ENCODE measurements around the gene WSB1. TPM values are rescaled to one million over a fixed set of nuclear protein-coding genes. Genes with fewer than 3 reads are reported as not detected.

Gene WSB1
- total and polyA plus RNA-seq, 9 of the 15 experiments (the other 6 are each of a cell fraction or from before 2014, with no cell fraction given): 22.8 to 229 (median 81.1) TPM

- Histone ChIP-seq H3K4me2 (ENCODE audit: insufficient read depth, low read length) (no peak overlapping the region), H4K20me1 (replicated peaks; ENCODE audit: control insufficient read depth, insufficient read depth, low read length) (no peaks in the 10 kb centered on the region), H2AFZ (ENCODE audit: low read depth, low read length) (no peak overlapping the region), H3K9me3 (replicated peaks; ENCODE audit: control insufficient read depth, insufficient read depth, low read depth, low read length) (no peaks in the 10 kb centered on the region), H3K27me3 (ENCODE audit: control insufficient read depth in 2 of 2, insufficient read depth in 2 of 2, low read length in 2 of 2) (no peaks in the 10 kb centered on the region), H3K36me3 (ENCODE audit: control insufficient read depth, insufficient read depth, low read length) (peaks cover 11% of the 10 kb centered on the region; the same call in 2 of the 3 replicates), H3K79me2 (ENCODE audit: control insufficient read depth, insufficient read depth, low read length) (no peaks in the 10 kb centered on the region), H3K4me1 (replicated peaks in 1 of 2; ENCODE audit: control insufficient read depth in 2 of 2, insufficient read depth in 2 of 2, low read length in 2 of 2) (peaks cover 7 to 13% of the 10 kb centered on the region in 2 experiments; a peak in 4 of 5 replicates), H3K4me3 (no peak overlapping the region), H3K9me1 (ENCODE audit: control insufficient read depth, insufficient read depth, low read length) (no peaks in the 10 kb centered on the region), H3K27ac (ENCODE audit: extremely low read depth, low read depth, low read length) (no peak overlapping the region), H3K9ac (ENCODE audit: insufficient read depth in 1 of 2, low read depth in 2 of 2, low read length in 2 of 2) (no peak overlapping the region)
- 56% methylated on average over 1 of the region's 1 CpG for WGBS (ENCODE audit: insufficient coverage, low coverage, missing lambda C conversion rate)
- no peak for FAIRE-seq
- ChIA-PET POLR2A (interaction anchor here (1.3 kb wide), 1 partner anchor 28 kb away, joined by 7 read pairs; the partner anchor contains the start of gene WSB1), CTCF (ENCODE audit: low intra/inter-chr PET ratio) (no interaction called here)
- intact Hi-C loops (cut with micrococcal nuclease): loop anchor here (5.0 kb wide), 1 partner anchor 75 kb away; no protein-coding TSS in a partner anchor
- no peak for ATAC-seq
- in situ Hi-C loops (cut with MboI): no loop called here
- no peak for DNase-seq (ENCODE audit: extremely low read depth in 1 of 4, low spot score in 3 of 4)
- TF ChIP-seq, protein P1, sequence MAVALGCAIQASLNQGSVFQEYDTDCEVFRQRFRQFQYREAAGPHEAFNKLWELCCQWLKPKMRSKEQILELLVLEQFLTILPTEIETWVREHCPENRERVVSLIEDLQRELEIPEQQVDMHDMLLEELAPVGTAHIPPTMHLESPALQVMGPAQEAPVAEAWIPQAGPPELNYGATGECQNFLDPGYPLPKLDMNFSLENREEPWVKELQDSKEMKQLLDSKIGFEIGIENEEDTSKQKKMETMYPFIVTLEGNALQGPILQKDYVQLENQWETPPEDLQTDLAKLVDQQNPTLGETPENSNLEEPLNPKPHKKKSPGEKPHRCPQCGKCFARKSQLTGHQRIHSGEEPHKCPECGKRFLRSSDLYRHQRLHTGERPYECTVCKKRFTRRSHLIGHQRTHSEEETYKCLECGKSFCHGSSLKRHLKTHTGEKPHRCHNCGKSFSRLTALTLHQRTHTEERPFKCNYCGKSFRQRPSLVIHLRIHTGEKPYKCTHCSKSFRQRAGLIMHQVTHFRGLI (CRISPR knock-in tag; IDR thresholded peaks at IDR 0.05): no peak
- no TSS peak for BruUV-seq (replicated peaks)
These were observed 28.1 kb downstream of the WSB1 start for GRCh38 chr17:27322026-27322425.
